ENCODE data around the gene PPP2R3B. TPM values are rescaled to one million over a fixed set of nuclear protein-coding genes. Genes with fewer than 3 reads are reported as not detected.
"Not testable (repeated sequence)": the region's sequence is repeated elsewhere in the genome, so short reads cannot be mapped to it uniquely, and the experiment has no call there.

The PPP2R3B gene
- total RNA-seq, 4 donors from 2014 or later = 4.1 to 16.1 (median 9.4) TPM

- intact Hi-C loops (cut with DNase I; ENCODE audit: low total_unique reads) = no loop called here
- no peaks in the 10 kb centered on the region for H3K27me3 ChIP-seq
- DNase-seq = no peak
Observed at GRCh38 chrX:329291-329910, 57.3 kb downstream of the PPP2R3B start.

DNA sequence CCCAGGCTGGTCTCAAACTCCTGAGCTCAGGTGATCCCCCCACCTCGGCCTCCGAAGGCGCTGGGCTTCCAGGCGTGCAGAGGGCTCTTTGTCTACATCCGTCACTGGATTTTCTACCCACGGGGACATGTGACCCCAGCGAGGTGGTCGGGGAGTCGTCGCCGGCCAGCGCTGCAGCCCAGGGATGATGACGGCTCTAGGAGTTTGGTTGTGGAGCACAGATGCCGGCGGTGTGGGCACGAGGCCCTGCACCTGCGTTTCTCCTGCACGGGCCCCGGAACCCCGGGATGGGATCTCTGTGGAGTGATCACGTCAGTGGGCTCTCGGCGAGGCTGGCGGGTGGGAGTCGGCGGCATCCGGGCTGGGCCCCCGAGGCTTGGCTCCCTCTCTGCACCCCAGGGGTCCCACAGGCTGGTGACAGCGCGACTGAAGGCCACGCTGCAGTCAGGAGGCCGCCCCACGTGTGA lies 59.0 kb downstream of the PPP2R3B start:
- no peaks in the 10 kb centered on the region for H3K27me3 ChIP-seq
- no peak for DNase-seq
- intact Hi-C loops (cut with DNase I; ENCODE audit: low total_unique reads) = no loop called here

More at GRCh38 chrX:329291-329910, 57.3 kb downstream of the PPP2R3B start:
- TF ChIP-seq POLR2A (IDR thresholded peaks at IDR 0.05) = no peak
- no peak for TF ChIP-seq CTCF (IDR thresholded peaks at IDR 0.05)
- no peak overlapping the region for H3K27ac ChIP-seq
- H3K9me3 ChIP-seq = no peaks in the 10 kb centered on the region
- no peaks in the 10 kb centered on the region for H3K36me3 ChIP-seq
- H3K4me1 ChIP-seq = peaks cover 0 to 9% of the 10 kb centered on the region in 2 donors
- H3K4me3 ChIP-seq = no peak overlapping the region

GRCh38 chrX:324664-325063 lies 62.0 kb downstream of the PPP2R3B start:
- H3K9me3 ChIP-seq; H3K27ac ChIP-seq; H3K4me3 ChIP-seq; H3K27me3 ChIP-seq; H3K36me3 ChIP-seq; intact Hi-C loops (cut with DNase I; ENCODE audit: low total_unique reads); DNase-seq: not testable (repeated sequence)
- H3K4me1 ChIP-seq = peaks cover 0 to 10% of the 10 kb centered on the region in 2 donors

More for the DNA sequence above, 59.0 kb downstream of the PPP2R3B start:
- TF ChIP-seq CTCF (IDR thresholded peaks at IDR 0.05) (no peak), POLR2A (IDR thresholded peaks at IDR 0.05) (no peak)
- H3K27ac ChIP-seq = no peak overlapping the region
- H3K9me3 ChIP-seq = no peaks in the 10 kb centered on the region
- no peak overlapping the region for H3K4me3 ChIP-seq
- H3K36me3 ChIP-seq = no peaks in the 10 kb centered on the region
- H3K4me1 ChIP-seq = peaks cover 0 to 9% of the 10 kb centered on the region in 2 donors

DNA sequence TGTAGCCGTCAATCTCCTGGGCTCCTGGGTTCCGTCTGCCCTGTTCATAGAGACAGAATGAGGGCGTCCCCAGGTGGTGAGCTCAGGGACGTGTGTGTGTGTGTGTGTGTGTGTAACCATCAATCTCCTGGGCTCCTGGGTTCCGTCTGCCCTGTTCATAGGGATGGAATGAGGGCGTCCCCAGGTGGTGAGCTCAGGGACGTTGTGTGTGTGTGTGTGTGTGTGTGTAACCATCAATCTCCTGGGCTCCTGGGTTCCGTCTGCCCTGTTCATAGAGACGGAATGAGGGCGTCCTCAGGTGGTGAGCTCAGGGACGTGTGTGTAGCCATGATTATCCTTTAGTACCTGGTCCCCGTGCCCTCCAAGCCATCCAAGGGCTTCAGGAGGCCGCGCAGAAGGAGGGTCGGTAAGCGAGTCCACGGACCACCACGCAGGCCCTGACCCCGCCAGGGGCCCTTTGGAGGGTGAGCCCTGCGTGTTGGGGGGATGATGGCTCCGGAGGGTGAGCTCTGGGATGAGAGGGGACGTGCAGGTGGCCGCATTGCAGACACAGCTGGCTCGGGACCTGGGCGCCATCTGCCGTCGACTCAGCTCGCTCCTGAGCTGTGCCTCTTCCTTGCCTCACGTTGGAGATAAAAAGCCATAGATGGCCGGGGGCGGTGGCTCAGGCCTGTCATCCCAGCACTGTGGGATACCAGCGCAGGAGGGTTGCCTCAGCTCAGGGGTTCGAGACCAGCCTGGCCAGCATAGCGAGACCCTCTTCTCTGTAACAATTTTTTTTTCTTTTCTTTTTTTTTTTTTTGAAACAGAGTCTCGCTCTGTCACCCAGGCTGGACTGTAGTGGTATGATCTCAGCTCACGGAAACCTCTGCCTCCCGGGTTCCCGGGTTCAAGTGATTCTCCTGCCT lies 62.7 kb downstream of the PPP2R3B start:
- H3K27ac ChIP-seq = no peak overlapping the region
- intact Hi-C loops (cut with DNase I; ENCODE audit: low total_unique reads) = no loop called here
- H3K9me3 ChIP-seq = no peaks in the 10 kb centered on the region
- TF ChIP-seq CTCF (IDR thresholded peaks at IDR 0.05) (no peak), POLR2A (IDR thresholded peaks at IDR 0.05) (no peak)
- DNase-seq = peak in 1 of 2 donors; percentile 57
- peaks cover 0 to 13% of the 10 kb centered on the region in 2 donors for H3K4me1 ChIP-seq
- no peak overlapping the region for H3K4me3 ChIP-seq
- H3K36me3 ChIP-seq = no peaks in the 10 kb centered on the region
- no peaks in the 10 kb centered on the region for H3K27me3 ChIP-seq

DNA sequence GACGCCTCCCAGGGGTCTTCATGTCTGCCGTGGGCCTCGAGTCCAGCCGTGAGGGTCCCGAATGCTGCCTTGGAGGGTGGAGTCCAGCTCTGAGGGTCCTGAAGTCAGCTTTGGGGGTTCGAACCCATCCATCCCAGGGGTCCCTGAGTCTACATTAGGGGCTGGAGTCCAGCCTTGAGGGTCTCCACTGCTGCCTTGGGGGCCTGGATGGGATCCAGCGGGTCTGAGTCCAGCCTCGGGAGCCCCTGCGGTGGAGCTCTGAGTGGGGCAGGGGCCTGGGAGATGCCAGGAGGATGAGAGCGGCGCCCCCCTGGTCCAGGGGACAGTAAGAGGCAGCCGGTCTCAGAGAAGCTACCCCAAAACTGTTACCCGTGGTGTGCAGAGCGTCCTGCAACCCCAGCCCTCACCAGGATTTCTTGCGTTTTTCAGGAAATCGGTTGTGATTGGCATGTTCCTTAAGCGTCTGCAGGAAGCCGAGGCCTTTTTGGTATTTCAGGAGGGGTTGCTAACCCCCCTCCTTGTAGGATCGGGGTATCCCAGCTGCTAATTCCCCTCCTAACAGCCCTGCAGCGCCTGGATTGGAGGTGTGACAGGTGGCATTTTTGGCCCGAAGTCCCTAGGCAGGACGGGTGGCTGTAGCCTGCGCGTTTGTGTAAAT lies 66.5 kb downstream of the PPP2R3B start:
- Histone ChIP-seq H3K9me3 (no peaks in the 10 kb centered on the region), H3K27ac (peak overlapping the region; percentile 78 to 86), H3K4me3 (peak overlapping the region; percentile 82 to 84), H3K4me1 (peaks cover 0 to 13% of the 10 kb centered on the region in 2 donors), H3K36me3 (no peaks in the 10 kb centered on the region), H3K27me3 (no peaks in the 10 kb centered on the region)
- intact Hi-C loops (cut with DNase I; ENCODE audit: low total_unique reads) = no loop called here
- peak in 1 of 2 donors; percentile 25 for DNase-seq
- TF ChIP-seq POLR2A (IDR thresholded peaks at IDR 0.05) (no peak), CTCF (IDR thresholded peaks at IDR 0.05) (no peak)
